ENCODE results near the gene FGF4. TPM values are rescaled to one million over a fixed set of nuclear protein-coding genes. Genes with fewer than 3 reads are reported as not detected.

The FGF4 gene
- total RNA-seq, 1 donor from 2014 or later = not detected

GRCh38 chr11:69801513-69802335, 26.6 kb upstream of the FGF4 start:
- Mint-ChIP-seq H3K4me1 (ENCODE audit: low read depth) (no peaks in the 10 kb centered on the region), H3K27ac (no peak overlapping the region), H3K27me3 (ENCODE audit: insufficient read depth) (no peaks in the 10 kb centered on the region), H3K9me3 (no peaks in the 10 kb centered on the region), H3K4me3 (no peak overlapping the region), H3K36me3 (ENCODE audit: low read depth) (no peaks in the 10 kb centered on the region)
- intact Hi-C loops (cut with micrococcal nuclease) = loop anchor here (1.0 kb wide), 1 partner anchor 115 kb away; no protein-coding TSS in a partner anchor
- no peak for DNase-seq (ENCODE audit: low spot score)

GRCh38 chr11:69800278-69800677, 25.1 kb upstream of the FGF4 start:
- H3K9me3 Mint-ChIP-seq = no peaks in the 10 kb centered on the region
- intact Hi-C loops (cut with micrococcal nuclease) = no loop called here
- H3K4me1 Mint-ChIP-seq (ENCODE audit: low read depth) = no peaks in the 10 kb centered on the region
- DNase-seq (ENCODE audit: low spot score) = no peak
- peaks cover 2% of the 10 kb centered on the region for H3K27me3 Mint-ChIP-seq (ENCODE audit: insufficient read depth)
- H3K36me3 Mint-ChIP-seq (ENCODE audit: low read depth) = no peaks in the 10 kb centered on the region
- no peak overlapping the region for H3K27ac Mint-ChIP-seq
- no peak overlapping the region for H3K4me3 Mint-ChIP-seq

GRCh38 chr11:69799582-69799981, 24.4 kb upstream of the FGF4 start:
- intact Hi-C loops (cut with micrococcal nuclease) = no loop called here
- no peak for DNase-seq (ENCODE audit: low spot score)
- H3K27me3 Mint-ChIP-seq (ENCODE audit: insufficient read depth) = peaks cover 2% of the 10 kb centered on the region
- no peaks in the 10 kb centered on the region for H3K9me3 Mint-ChIP-seq
- no peak overlapping the region for H3K4me3 Mint-ChIP-seq
- no peak overlapping the region for H3K27ac Mint-ChIP-seq
- H3K4me1 Mint-ChIP-seq (ENCODE audit: low read depth) = no peaks in the 10 kb centered on the region
- H3K36me3 Mint-ChIP-seq (ENCODE audit: low read depth) = no peaks in the 10 kb centered on the region

- no peak for DNase-seq (ENCODE audit: low spot score)
- no peaks in the 10 kb centered on the region for H3K36me3 Mint-ChIP-seq (ENCODE audit: low read depth)
- peaks cover 2% of the 10 kb centered on the region for H3K27me3 Mint-ChIP-seq (ENCODE audit: insufficient read depth)
- intact Hi-C loops (cut with micrococcal nuclease) = no loop called here
- H3K4me3 Mint-ChIP-seq = no peak overlapping the region
- H3K27ac Mint-ChIP-seq = no peak overlapping the region
- no peaks in the 10 kb centered on the region for H3K9me3 Mint-ChIP-seq
- H3K4me1 Mint-ChIP-seq (ENCODE audit: low read depth) = no peaks in the 10 kb centered on the region
Observed at GRCh38 chr11:69799097-69799496, 24.0 kb upstream of the FGF4 start.

GRCh38 chr11:69797737-69798528, 22.8 kb upstream of the FGF4 start:
- Mint-ChIP-seq H3K27ac (no peak overlapping the region), H3K4me1 (ENCODE audit: low read depth) (no peaks in the 10 kb centered on the region), H3K9me3 (no peaks in the 10 kb centered on the region), H3K4me3 (no peak overlapping the region), H3K36me3 (ENCODE audit: low read depth) (no peaks in the 10 kb centered on the region), H3K27me3 (ENCODE audit: insufficient read depth) (peaks cover 3% of the 10 kb centered on the region)
- DNase-seq (ENCODE audit: low spot score) = no peak
- intact Hi-C loops (cut with micrococcal nuclease) = no loop called here

- H3K27me3 Mint-ChIP-seq (ENCODE audit: insufficient read depth) = peaks cover 4% of the 10 kb centered on the region
- no peaks in the 10 kb centered on the region for H3K9me3 Mint-ChIP-seq
- no peak overlapping the region for H3K27ac Mint-ChIP-seq
- H3K36me3 Mint-ChIP-seq (ENCODE audit: low read depth) = no peaks in the 10 kb centered on the region
- no peak for DNase-seq (ENCODE audit: low spot score)
- H3K4me1 Mint-ChIP-seq (ENCODE audit: low read depth) = no peaks in the 10 kb centered on the region
- intact Hi-C loops (cut with micrococcal nuclease) = no loop called here
- no peak overlapping the region for H3K4me3 Mint-ChIP-seq
Observed at GRCh38 chr11:69797156-69797555, 22.0 kb upstream of the FGF4 start.

- Mint-ChIP-seq H3K4me1 (ENCODE audit: low read depth) (no peaks in the 10 kb centered on the region), H3K27ac (no peak overlapping the region), H3K9me3 (no peaks in the 10 kb centered on the region), H3K27me3 (ENCODE audit: insufficient read depth) (peaks cover 4% of the 10 kb centered on the region), H3K4me3 (no peak overlapping the region), H3K36me3 (ENCODE audit: low read depth) (no peaks in the 10 kb centered on the region)
- no peak for DNase-seq (ENCODE audit: low spot score)
- intact Hi-C loops (cut with micrococcal nuclease) = no loop called here
Observed at GRCh38 chr11:69796063-69796462, 20.9 kb upstream of the FGF4 start.

GRCh38 chr11:69791276-69792180, 16.4 kb upstream of the FGF4 start:
- Mint-ChIP-seq H3K4me1 (ENCODE audit: low read depth) (no peaks in the 10 kb centered on the region), H3K36me3 (ENCODE audit: low read depth) (no peaks in the 10 kb centered on the region), H3K4me3 (no peak overlapping the region), H3K9me3 (no peaks in the 10 kb centered on the region), H3K27me3 (ENCODE audit: insufficient read depth) (peaks cover 4% of the 10 kb centered on the region), H3K27ac (no peak overlapping the region)
- no peak for DNase-seq (ENCODE audit: low spot score)
- intact Hi-C loops (cut with micrococcal nuclease) = no loop called here

GRCh38 chr11:69788956-69789355, 13.8 kb upstream of the FGF4 start:
- Mint-ChIP-seq H3K9me3 (no peaks in the 10 kb centered on the region), H3K36me3 (ENCODE audit: low read depth) (no peaks in the 10 kb centered on the region), H3K27ac (no peak overlapping the region), H3K4me3 (no peak overlapping the region), H3K4me1 (ENCODE audit: low read depth) (no peaks in the 10 kb centered on the region), H3K27me3 (ENCODE audit: insufficient read depth) (peaks cover 2% of the 10 kb centered on the region)
- intact Hi-C loops (cut with micrococcal nuclease) = no loop called here
- no peak for DNase-seq (ENCODE audit: low spot score)

GRCh38 chr11:69787906-69788305, 12.8 kb upstream of the FGF4 start:
- intact Hi-C loops (cut with micrococcal nuclease) = no loop called here
- Mint-ChIP-seq H3K4me3 (no peak overlapping the region), H3K4me1 (ENCODE audit: low read depth) (no peaks in the 10 kb centered on the region), H3K36me3 (ENCODE audit: low read depth) (no peaks in the 10 kb centered on the region), H3K27ac (no peak overlapping the region), H3K27me3 (ENCODE audit: insufficient read depth) (peaks cover under 1% of the 10 kb centered on the region), H3K9me3 (no peaks in the 10 kb centered on the region)
- DNase-seq (ENCODE audit: low spot score) = no peak

- Mint-ChIP-seq H3K4me3 (no peak overlapping the region), H3K27me3 (ENCODE audit: insufficient read depth) (no peaks in the 10 kb centered on the region), H3K27ac (no peak overlapping the region), H3K36me3 (ENCODE audit: low read depth) (no peaks in the 10 kb centered on the region), H3K4me1 (ENCODE audit: low read depth) (no peaks in the 10 kb centered on the region), H3K9me3 (no peaks in the 10 kb centered on the region)
- intact Hi-C loops (cut with micrococcal nuclease) = no loop called here
- DNase-seq (ENCODE audit: low spot score) = no peak
Observed at GRCh38 chr11:69787457-69787856, 12.3 kb upstream of the FGF4 start.

GRCh38 chr11:69781241-69781640, 6.1 kb upstream of the FGF4 start:
- peaks cover 4% of the 10 kb centered on the region for H3K27me3 Mint-ChIP-seq (ENCODE audit: insufficient read depth)
- H3K27ac Mint-ChIP-seq = no peak overlapping the region
- H3K9me3 Mint-ChIP-seq = no peaks in the 10 kb centered on the region
- intact Hi-C loops (cut with micrococcal nuclease) = no loop called here
- no peaks in the 10 kb centered on the region for H3K36me3 Mint-ChIP-seq (ENCODE audit: low read depth)
- DNase-seq (ENCODE audit: low spot score) = no peak
- H3K4me1 Mint-ChIP-seq (ENCODE audit: low read depth) = no peaks in the 10 kb centered on the region
- H3K4me3 Mint-ChIP-seq = no peak overlapping the region
